NCI-H1436 treated with DMSO at 0.1 percent for 48 hours (cell line): ENCODE results near the gene ANKRD30B.
"Not testable (repeated sequence)": the region's sequence is repeated elsewhere in the genome, so short reads cannot be mapped to it uniquely, and the experiment has no call there.

Experiments used
- DNase-seq: peaks from one replicate; lab custom pipeline; 2025; lab: John Stamatoyannopoulos, UW

Gene ANKRD30B

DNA sequence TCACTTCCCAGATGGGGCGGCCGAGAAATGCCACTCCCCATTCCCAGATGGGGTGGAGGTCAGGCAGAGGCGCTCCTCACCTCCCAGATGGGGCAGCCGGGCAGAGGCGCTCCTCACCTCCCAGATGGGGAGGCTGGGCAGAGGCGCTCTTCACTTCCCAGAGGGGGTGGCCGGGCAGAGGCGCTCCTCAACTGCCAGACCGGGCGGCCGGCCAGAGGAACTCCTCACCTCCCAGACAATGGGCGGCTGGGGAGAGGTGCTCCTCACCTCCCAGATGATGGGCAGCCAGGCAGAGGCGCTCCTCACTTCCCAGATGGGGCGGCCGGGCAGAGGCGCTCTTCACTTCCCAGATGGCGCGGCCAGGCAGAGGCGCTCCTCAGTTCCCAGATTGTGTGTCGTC, 108.3 kb downstream of the ANKRD30B start:
- DNase-seq, result not testable (repeated sequence)

DNA sequence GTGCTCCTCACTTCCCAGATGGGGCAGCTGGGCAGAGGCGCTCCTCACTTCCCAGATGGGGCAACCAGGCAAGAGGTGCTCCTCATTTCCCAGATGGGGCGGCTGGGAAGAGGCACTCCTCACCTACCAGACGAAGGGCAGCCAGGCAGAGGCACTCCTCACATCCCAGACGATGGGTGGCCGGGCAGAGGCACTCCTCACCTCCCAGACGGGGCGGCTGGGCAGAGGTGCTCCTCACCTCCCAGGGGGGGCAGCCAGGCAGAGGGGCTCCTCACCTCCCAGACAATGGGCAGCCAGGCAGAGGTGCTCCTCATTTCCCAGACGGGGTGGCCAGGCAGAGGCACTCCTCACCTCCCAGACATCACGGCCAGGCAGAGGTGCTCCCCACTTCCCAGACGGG, 110.5 kb downstream of the ANKRD30B start:
- not testable (repeated sequence) for DNase-seq

- not testable (repeated sequence) for DNase-seq
Measured at GRCh38 chr18:14859995-14860394, 112.0 kb downstream of the ANKRD30B start.

DNA sequence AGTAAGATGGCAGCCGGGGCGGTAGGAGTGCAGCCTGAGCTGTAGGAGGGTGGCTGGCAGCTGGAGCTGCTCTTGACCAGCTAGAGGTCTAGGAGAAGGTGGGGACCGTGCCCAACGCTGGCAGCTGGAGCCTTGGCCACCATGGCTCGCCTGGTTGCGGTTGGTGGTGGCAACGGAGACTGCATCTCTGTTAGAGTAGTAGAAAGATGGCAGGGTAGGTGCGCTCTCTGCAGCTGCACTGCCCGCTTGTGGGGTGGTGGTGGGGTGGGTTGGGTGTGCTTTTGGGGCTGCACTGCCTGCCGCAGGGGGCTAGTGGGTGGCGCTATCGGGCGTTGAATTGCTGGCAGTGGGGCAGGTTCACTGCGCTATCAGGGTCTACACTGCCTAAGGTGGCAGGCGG, 118.5 kb downstream of the ANKRD30B start:
- DNase-seq, result not testable (repeated sequence)

GRCh38 chr18:14867988-14868387, 120.0 kb downstream of the ANKRD30B start:
- DNase-seq, result not testable (repeated sequence)

DNA sequence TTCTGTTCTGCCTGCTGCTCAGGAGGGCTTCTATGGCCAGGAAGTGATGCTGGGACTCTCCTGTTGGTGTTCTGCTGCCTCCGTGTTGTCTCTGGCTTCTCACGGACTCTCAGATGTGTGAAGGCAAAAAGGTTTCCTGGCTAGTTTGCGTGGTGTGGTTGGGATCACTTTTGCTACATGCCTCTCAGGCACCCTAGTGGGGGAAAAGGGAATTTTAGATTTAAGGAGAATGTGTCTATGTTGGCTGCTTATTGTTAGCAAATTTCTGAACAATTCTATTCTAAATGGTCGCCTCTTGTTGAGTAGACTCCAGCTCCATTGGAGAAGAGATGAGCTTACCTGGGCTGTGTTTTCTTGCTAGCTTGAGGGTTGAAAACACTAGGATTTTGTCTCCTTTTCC, 120.9 kb downstream of the ANKRD30B start:
- DNase-seq, result not testable (repeated sequence)

DNA sequence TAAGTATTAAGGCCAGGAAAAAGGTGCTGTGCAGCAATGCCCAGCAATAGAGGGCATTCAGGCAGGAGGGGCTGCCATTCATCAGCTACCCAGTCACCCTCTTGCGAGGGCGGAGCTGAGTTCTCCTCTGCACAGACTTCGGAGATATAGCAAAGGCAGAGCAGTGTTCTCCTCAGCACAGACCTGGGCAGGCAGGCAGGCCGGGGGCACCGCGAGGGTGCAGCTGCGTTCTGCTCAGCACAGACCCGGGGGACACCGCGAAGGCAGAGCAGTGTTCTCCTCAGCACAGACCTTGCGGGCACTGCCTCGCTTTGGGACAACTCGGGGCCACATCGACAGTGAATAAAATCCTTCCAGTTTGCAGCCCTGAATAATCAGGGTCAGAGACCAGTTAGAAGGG, 130.9 kb downstream of the ANKRD30B start:
- not testable (repeated sequence) for DNase-seq

GRCh38 chr18:14900435-14900834, 152.5 kb downstream of the ANKRD30B start:
- DNase-seq, result no peak
